HG02571 (cell line): ENCODE measurements around the gene HRC.
A peak's percentile ranks its signal among the peaks of the same experiment; 100 is the strongest.

ENCODE experiments used
- ATAC-seq: cut with Tn5 transposase; IDR thresholded peaks from one replicate; pipeline ENCODE4 v1.9.1; 2021; ENCODE audit warnings: mild to moderate bottlenecking, moderate library complexity; ENCODE audit not compliant: unreplicated experiment

The HRC gene

GRCh38 chr19:49117677-49118564 is 37.3 kb downstream of the HRC start:
- no peak for ATAC-seq

- no peak for ATAC-seq
These were observed 38.7 kb downstream of the HRC start for GRCh38 chr19:49116544-49116943.

- ATAC-seq: no peak
These were observed 40.4 kb downstream of the HRC start for GRCh38 chr19:49114630-49115363.

- ATAC-seq: peak; percentile 45
These were observed 41.2 kb downstream of the HRC start, which contains the start of gene LIN7B for GRCh38 chr19:49113762-49114629. Gene LIN7B (plus strand): TSS chr19:49114370. CDS start chr19:49114405, 35 bp downstream.

GRCh38 chr19:49111218-49111998 is 43.8 kb downstream of the HRC start:
- ATAC-seq: no peak

- ATAC-seq: no peak
These were observed 44.6 kb downstream of the HRC start for GRCh38 chr19:49110567-49110966.

- no peak for ATAC-seq
These were observed 45.5 kb downstream of the HRC start for GRCh38 chr19:49109569-49110233.

- no peak for ATAC-seq
These were observed 46.1 kb downstream of the HRC start for GRCh38 chr19:49109051-49109450.

GRCh38 chr19:49107625-49108459 is 47.4 kb downstream of the HRC start:
- no peak for ATAC-seq

- ATAC-seq: no peak
These were observed 48.5 kb downstream of the HRC start for GRCh38 chr19:49106648-49107135.

- ATAC-seq: no peak
These were observed 50.8 kb downstream of the HRC start for GRCh38 chr19:49104229-49104864.

- ATAC-seq: no peak
These were observed 51.7 kb downstream of the HRC start for GRCh38 chr19:49103331-49104085.

- no peak for ATAC-seq
These were observed 52.9 kb downstream of the HRC start for GRCh38 chr19:49102303-49102702.
